HG02571 (cell line): Measurements from ENCODE around the gene PRKACB.
"Not testable (repeated sequence)": the region's sequence is repeated elsewhere in the genome, so short reads cannot be mapped to it uniquely, and the experiment has no call there.

ENCODE experiments used
- ATAC-seq: cut with Tn5 transposase; IDR thresholded peaks from one replicate; pipeline ENCODE4 v1.9.1; 2021; ENCODE audit warnings: mild to moderate bottlenecking, moderate library complexity; ENCODE audit not compliant: unreplicated experiment

PRKACB gene

DNA sequence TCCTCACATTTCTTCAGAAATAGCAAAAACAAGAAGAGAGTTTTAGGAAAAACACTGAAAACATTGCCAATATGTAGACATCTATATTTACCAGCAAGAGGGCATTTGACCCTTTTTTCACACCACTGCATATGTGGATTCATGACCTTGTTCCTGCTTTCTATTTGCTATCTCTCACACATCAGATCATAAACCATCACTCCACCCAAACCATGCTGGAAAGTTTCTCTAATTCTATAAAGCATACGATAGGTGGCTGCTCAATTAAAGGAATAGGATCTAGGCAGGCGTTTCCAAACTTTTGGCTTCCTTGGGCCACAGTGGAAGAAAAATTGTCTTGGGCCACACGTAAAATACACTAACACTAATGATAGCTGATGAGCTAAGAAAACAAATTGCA, 121.8 kb downstream of the PRKACB start:
- no peak for ATAC-seq

- no peak for ATAC-seq
Measured at GRCh38 chr1:84266748-84267147, 122.7 kb downstream of the PRKACB start.

GRCh38 chr1:84267476-84267875, 123.4 kb downstream of the PRKACB start:
- no peak for ATAC-seq

- no peak for ATAC-seq
Measured at GRCh38 chr1:84268346-84268745, 124.3 kb downstream of the PRKACB start.

- no peak for ATAC-seq
Measured at GRCh38 chr1:84269306-84269705, 125.2 kb downstream of the PRKACB start.

DNA sequence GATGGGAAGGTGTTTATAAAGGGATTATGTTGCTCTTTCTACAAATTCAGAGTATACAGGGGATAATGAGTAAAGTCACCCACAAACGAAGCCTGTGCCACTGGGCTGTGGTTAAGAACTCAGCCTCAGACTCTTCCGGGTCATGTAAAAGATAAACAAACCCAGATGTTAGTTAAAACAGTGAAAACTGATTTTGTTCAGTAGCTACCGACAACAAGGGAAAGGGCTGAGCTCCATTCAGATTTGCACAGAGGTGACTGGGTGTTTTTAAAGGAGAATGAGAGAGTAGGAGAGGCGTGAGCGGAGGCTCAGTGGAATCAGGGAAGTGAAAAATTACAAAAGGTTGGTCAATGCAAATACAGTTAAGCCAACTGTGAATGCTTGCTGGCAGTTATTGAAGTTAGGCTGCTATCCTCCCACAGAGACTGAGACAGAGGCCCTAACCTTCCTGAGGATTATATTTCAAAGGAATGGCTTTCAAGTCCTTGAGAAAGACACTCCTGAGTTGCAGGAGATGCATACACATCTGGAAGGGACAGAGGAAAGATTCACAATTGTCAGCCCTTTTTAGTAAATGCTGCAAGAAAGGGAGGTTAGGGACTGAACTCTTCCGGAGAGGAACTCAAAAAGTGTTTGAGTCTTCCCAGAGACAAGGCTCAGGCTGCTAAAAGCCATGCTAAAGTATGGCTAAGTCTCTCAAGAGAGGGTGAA, 127.5 kb downstream of the PRKACB start:
- ATAC-seq: peak; percentile 97

DNA sequence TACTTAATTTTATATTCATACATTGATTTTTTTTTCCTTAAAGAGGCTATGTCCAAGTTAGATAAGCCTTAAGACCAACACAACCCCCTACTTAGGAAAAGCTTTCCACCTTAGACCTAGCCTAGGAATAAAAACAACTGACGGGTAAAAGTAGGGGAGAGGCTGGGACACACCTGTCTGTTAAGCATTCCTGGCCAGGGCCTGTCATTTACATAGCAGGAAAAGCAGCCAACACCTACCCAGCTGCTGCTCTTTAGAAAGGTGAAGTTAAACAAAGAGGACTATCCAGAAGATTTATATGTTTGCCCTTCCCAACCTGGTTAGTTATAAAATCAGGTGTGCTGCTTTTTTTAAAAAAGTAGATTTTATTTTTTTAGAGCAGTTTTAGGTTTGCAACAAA, 128.3 kb downstream of the PRKACB start:
- ATAC-seq: no peak

GRCh38 chr1:84277343-84278059, 133.4 kb downstream of the PRKACB start:
- ATAC-seq: no peak

DNA sequence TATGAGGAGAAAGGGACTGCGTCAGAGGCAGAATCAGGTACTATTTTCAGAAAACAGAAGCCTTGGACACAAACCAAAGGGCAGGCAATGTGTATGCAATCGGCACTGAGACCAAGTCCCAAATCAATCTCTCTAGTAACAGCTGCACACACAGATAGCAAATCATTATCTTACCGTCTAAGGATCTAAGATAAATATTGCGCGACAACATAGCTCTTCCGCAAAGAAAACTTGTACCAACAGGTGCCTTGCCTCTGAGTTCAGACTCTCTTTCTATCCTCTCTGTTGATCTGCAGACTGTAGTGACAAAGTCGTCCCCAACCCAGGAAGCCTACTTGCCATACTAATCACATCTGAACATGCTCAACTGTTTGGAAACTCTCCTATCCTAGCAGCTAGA, 134.8 kb downstream of the PRKACB start:
- ATAC-seq: no peak

DNA sequence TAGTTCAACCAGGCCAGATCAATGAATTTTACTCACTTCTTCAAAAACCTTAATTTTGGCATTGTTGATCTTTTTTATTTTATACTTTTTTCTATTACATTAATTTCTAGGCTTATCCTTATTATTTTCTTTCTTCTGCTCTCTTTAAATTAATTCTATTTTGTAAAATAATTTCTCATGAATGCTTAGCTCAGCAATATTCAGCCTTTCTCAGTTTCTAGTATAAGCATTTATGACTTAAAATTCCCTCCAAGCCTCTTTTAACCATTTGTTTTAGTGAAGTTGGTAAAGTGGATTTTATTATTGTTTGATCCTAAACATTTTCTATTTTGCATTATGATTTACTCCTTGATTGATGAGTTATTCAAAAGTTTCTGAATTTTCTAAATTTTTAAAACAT, 136.8 kb downstream of the PRKACB start:
- ATAC-seq: no peak

GRCh38 chr1:84282780-84283333, 138.8 kb downstream of the PRKACB start:
- ATAC-seq: no peak

DNA sequence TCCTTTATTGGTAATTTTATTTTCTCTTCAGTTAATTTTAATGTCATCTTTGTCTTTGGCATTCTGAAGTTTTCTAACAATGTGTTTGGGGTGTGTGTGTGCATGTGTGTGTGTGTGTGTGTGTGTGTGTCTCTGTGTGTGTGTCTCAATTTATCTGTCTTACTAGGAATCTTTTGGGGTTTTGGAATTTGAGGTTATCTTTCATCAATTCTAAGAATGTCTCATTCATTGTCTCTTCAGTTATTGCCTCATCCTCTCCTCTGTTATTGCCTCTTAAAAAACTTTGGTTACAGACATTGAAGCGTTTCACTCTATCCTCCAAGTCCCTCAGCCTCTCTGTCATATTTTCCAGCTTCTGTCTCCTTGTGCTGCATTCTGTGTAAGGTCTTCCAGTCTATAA, 139.3 kb downstream of the PRKACB start:
- ATAC-seq: no peak

DNA sequence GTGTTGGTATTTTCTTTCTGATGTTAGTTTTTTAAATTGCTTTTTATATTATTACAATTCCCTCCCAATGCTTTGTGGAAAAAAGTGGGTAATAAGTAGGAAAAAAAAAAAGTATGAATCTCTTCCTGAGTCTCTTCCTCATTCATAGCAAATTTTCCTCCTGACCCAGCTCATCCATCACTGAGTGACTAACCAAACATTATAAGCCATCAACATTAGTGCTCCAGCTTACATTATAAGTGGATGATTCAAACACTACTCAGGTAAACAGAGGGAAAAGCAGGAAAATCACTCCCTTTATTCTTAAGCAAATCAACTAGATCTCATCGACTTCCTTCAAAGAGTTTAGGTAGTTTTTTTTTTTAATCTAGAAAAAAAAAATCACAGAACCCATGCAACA, 142.0 kb downstream of the PRKACB start:
- ATAC-seq: no peak

GRCh38 chr1:84287389-84287788, 143.3 kb downstream of the PRKACB start:
- not testable (repeated sequence) for ATAC-seq
